Glomerular visceral epithelial cell (primary cell): ENCODE measurements around the gene DCUN1D2.
A peak's percentile ranks its signal among the peaks of the same experiment; 100 is the strongest.

Source experiments
- DNase-seq: peaks from one replicate; pipeline ENCODE4 v3.0.0-alpha.2; 2016; ENCODE audit errors: extremely low spot score

The DCUN1D2 gene

GRCh38 chr13:113422807-113423519 is 67.5 kb downstream of the DCUN1D2 start:
- DNase-seq, result no peak

GRCh38 chr13:113421673-113422270 is 68.7 kb downstream of the DCUN1D2 start:
- DNase-seq, result no peak

- DNase-seq, result no peak
These were observed 69.5 kb downstream of the DCUN1D2 start for GRCh38 chr13:113420833-113421600.

- no peak for DNase-seq
These were observed 70.3 kb downstream of the DCUN1D2 start for GRCh38 chr13:113420232-113420631.

- no peak for DNase-seq
These were observed 70.8 kb downstream of the DCUN1D2 start for GRCh38 chr13:113419531-113420193.

- no peak for DNase-seq
These were observed 71.8 kb downstream of the DCUN1D2 start for GRCh38 chr13:113418722-113419049.

- no peak for DNase-seq
These were observed 72.4 kb downstream of the DCUN1D2 start for GRCh38 chr13:113417836-113418721.

GRCh38 chr13:113417008-113417751 is 73.3 kb downstream of the DCUN1D2 start:
- no peak for DNase-seq

- DNase-seq, result no peak
These were observed 74.7 kb downstream of the DCUN1D2 start for GRCh38 chr13:113415825-113416224.

GRCh38 chr13:113415032-113415431 is 75.5 kb downstream of the DCUN1D2 start:
- DNase-seq, result no peak

GRCh38 chr13:113414335-113414734 is 76.2 kb downstream of the DCUN1D2 start:
- no peak for DNase-seq

GRCh38 chr13:113413898-113414282 is 76.6 kb downstream of the DCUN1D2 start:
- no peak for DNase-seq

- no peak for DNase-seq
These were observed 77.2 kb downstream of the DCUN1D2 start for GRCh38 chr13:113413178-113413897.

GRCh38 chr13:113412440-113412839 is 78.1 kb downstream of the DCUN1D2 start:
- no peak for DNase-seq

GRCh38 chr13:113411216-113412023 is 79.1 kb downstream of the DCUN1D2 start:
- DNase-seq, result peak; percentile 89

- peak; percentile 75 for DNase-seq
These were observed 79.9 kb downstream of the DCUN1D2 start for GRCh38 chr13:113410472-113411201.

GRCh38 chr13:113408562-113408961 is 81.9 kb downstream of the DCUN1D2 start:
- no peak for DNase-seq
